Ishikawa (cell line): Measurements from ENCODE around the gene RASAL3.

Experiments used
- EP300 ChIP-seq: IDR thresholded peaks from 2 replicates; pipeline ENCODE4 v1.6.1; 2012; ENCODE audit warnings: borderline replicate concordance
- MAX ChIP-seq: IDR thresholded peaks from 2 replicates; pipeline ENCODE4 v1.6.1; 2012
- RAD21 ChIP-seq: IDR thresholded peaks from 2 replicates; pipeline ENCODE4 v1.6.1; 2012; ENCODE audit warnings: low read depth
- REST ChIP-seq: IDR thresholded peaks from 2 replicates; pipeline ENCODE4 v1.6.1; 2012; ENCODE audit warnings: low read depth, mild to moderate bottlenecking
- TAF1 ChIP-seq: IDR thresholded peaks from 2 replicates; pipeline ENCODE4 v1.6.1; 2012; ENCODE audit warnings: low read depth, mild to moderate bottlenecking

- TF ChIP-seq REST (no peak), TAF1 (no peak), MAX (no peak), RAD21 (no peak), EP300 (no peak)
Observed at GRCh38 chr19:15424121-15424520, 40.2 kb downstream of the RASAL3 start.
